ENCODE results near the gene ISM2. TPM values are rescaled to one million over a fixed set of nuclear protein-coding genes. Genes with fewer than 3 reads are reported as not detected.
"Not testable (repeated sequence)": the region's sequence is repeated elsewhere in the genome, so short reads cannot be mapped to it uniquely, and the experiment has no call there.

Gene ISM2
- total RNA-seq: under 1 TPM; 0.48 to 0.94 TPM

DNA sequence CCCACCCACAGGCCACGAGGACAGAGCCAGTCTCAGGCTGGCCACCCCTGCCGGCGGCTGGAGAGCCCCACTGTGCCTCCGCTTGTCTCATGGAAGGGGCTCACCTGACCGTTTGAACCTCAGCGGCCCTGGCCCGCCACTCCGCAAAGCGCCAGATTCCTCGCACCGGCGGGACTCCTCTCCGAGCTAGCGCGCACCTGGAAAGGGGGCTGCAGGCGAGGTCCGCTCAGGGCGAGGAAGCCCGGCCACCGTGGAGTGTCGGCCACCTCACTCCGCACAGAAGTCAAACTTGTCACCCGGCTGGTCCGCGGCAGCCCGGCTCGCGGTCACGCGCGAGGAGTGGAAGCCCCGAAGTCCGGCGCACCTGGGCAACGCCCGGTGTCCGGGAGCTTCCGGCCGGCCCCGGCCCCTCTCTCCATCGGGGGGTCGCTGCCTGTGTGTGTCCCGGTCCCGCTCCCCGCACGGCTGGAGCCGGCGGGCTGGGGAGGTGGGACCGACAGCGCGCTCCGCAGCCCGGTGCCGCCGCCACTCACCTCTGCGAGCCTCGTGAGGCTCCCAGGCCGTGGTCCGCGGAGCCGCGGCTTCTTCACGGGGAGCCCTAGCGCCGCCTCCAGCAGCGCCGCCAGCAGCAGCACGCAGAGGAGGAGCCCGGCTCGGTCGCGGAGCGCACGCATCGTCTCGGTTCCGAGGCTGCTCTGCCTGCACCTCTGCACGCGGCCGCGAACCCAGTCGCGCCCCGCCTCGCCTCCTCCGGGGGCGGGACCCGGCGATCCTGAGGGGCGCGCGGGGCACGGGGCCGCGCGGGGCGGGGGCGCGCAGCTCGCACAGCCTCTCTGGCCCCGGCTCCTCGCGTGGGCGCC lies at the start of gene ISM2:
Gene ISM2 (minus strand): TSS at position 697 of the 860 bp plus-strand sequence. CDS start 23 bp downstream, at position 674.
- H3K27me3 ChIP-seq: peaks cover 10 to 11% of the 10 kb centered on the region in 2 donors
- no peak within 1 kb of the TSS for H3K27ac ChIP-seq
- TF ChIP-seq, protein P1, sequence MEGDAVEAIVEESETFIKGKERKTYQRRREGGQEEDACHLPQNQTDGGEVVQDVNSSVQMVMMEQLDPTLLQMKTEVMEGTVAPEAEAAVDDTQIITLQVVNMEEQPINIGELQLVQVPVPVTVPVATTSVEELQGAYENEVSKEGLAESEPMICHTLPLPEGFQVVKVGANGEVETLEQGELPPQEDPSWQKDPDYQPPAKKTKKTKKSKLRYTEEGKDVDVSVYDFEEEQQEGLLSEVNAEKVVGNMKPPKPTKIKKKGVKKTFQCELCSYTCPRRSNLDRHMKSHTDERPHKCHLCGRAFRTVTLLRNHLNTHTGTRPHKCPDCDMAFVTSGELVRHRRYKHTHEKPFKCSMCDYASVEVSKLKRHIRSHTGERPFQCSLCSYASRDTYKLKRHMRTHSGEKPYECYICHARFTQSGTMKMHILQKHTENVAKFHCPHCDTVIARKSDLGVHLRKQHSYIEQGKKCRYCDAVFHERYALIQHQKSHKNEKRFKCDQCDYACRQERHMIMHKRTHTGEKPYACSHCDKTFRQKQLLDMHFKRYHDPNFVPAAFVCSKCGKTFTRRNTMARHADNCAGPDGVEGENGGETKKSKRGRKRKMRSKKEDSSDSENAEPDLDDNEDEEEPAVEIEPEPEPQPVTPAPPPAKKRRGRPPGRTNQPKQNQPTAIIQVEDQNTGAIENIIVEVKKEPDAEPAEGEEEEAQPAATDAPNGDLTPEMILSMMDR (IDR thresholded peaks at IDR 0.05): no peak
- H3K4me3 ChIP-seq: peak within 1 kb of the TSS; percentile 26 to 50
- no peaks in the 10 kb centered on the region for H3K36me3 ChIP-seq
- peaks cover 0 to 4% of the 10 kb centered on the region in 2 donors for H3K9me3 ChIP-seq
- no peak for DNase-seq (ENCODE audit: low spot score)
- peaks cover 0 to 14% of the 10 kb centered on the region in 2 donors for H3K4me1 ChIP-seq

DNA sequence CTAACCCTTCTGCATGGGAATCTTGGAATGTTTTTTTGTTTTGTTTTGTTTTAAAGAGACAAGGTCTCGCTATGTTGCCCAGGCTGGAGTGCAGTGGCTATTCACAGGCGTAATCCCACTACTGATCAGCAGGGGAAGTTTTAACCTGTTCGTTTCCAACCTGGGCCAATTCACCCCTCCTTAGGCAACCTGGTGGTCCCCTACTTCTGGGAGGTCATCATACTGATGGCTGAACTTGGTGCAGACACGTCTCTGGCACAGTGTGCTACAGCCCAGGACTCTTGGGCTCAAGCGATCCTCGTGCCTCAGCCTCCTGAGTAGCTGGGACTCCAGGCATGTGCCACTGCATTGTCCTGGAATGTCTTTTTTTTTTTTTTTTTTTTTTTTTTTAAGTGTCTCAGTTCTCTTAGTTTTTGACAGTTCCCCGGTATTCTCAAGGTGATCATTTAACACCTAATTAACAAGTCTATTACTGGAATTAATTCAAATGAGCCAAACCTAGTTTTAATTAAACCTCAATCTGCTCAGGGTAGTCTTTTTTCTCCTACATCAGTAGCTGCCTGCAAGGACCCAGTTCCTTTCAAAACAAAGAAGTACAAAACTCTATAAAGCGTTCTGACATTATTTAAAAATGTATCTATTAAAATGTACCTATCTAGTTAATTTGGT lies 49.0 kb upstream of the ISM2 start:
- Histone ChIP-seq H3K4me1 (peaks cover 0 to 14% of the 10 kb centered on the region in 2 donors), H3K27ac (no peak overlapping the region), H3K9me3 (no peaks in the 10 kb centered on the region), H3K27me3 (no peaks in the 10 kb centered on the region), H3K36me3 (peaks cover 31% of the 10 kb centered on the region), H3K4me3 (no peak overlapping the region)
- DNase-seq (ENCODE audit: low spot score): no peak
- TF ChIP-seq, protein P1 (IDR thresholded peaks at IDR 0.05): no peak

DNA sequence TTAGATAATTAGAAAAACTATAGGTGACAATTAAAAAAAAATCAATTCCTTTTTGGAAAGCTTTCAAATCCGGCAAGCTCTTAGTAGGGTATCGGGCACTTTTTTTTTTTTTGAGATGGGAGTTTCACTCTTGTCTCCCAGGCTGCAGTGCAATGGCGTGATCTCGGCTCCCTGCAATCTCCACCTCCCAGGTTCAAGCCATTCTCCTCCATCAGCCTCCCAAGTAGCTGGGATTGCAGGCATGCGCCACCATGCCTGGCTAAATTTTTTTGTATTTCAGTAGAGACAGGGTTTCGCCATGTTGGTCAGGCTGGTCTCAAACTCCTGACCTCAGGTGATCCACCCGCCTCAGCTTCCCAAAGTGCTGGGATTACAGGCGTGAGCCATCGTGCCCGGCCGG lies 46.6 kb upstream of the ISM2 start:
- not testable (repeated sequence) for H3K27me3 ChIP-seq; H3K9me3 ChIP-seq; H3K27ac ChIP-seq; H3K4me3 ChIP-seq; DNase-seq (ENCODE audit: low spot score)
- Histone ChIP-seq H3K36me3 (peaks cover 21% of the 10 kb centered on the region), H3K4me1 (peaks cover 0 to 17% of the 10 kb centered on the region in 2 donors)

DNA sequence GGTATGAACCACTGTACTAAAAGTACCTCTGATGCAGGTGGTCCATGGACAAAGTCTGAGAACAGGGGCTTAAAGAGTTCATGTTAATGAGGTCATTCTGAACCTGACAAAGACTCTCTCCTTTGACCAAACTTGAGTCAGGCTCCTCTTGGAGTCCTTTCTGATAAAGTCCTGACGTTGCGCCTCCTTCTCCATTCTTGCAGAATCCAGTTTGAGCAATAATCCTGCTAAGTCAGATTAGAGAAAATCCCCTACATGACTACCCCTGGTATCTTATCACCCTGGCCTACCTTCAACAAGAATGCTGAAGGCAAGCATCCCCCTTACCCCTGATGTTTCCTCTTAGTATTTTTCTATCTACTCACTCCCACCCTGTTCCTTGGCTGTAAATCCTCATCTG lies 46.0 kb upstream of the ISM2 start:
- DNase-seq (ENCODE audit: low spot score): no peak
- no peak overlapping the region for H3K27ac ChIP-seq
- TF ChIP-seq, protein P1 (IDR thresholded peaks at IDR 0.05): no peak
- peaks cover 18% of the 10 kb centered on the region for H3K36me3 ChIP-seq
- no peaks in the 10 kb centered on the region for H3K9me3 ChIP-seq
- H3K4me3 ChIP-seq: no peak overlapping the region
- H3K4me1 ChIP-seq: peaks cover 0 to 17% of the 10 kb centered on the region in 2 donors
- no peaks in the 10 kb centered on the region for H3K27me3 ChIP-seq

DNA sequence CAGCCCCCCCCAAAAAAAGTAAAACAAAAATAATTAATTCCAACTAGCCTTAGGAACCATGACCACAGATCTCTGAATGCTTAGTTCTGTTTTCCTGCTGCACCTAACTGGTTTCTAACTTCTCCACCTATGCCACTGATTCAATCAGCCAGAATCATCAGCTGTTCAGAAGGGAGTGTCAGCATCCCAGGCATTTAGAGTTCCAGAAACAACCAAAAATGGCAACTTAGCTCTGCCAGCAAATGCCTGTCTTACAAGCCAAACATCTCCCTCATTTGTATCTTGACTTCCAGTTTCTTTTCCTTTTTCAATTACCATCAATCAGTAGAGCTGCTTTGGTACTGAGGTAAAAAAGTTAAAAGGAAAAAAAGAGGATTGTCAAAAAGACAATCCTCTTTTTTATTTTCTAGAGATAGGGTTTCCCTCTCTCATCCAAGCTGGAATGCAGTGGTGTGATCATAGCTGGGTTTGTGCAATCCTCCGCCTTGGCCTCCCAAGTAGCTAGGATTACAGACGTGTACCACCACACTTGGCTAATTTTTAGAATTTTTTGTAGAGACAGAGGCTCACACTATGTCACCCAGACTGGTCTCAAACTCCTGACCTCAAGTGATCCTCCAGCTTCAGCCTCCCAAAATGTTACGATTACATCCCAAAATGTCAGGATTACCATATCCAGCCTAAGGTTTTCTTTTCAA lies 45.2 kb upstream of the ISM2 start:
- Histone ChIP-seq H3K4me1 (peaks cover 0 to 17% of the 10 kb centered on the region in 2 donors), H3K9me3 (no peaks in the 10 kb centered on the region), H3K27ac (peak overlapping the region in 1 of 2 donors; percentile 5), H3K27me3 (no peaks in the 10 kb centered on the region), H3K36me3 (peaks cover 10% of the 10 kb centered on the region), H3K4me3 (no peak overlapping the region)
- TF ChIP-seq, protein P1 (IDR thresholded peaks at IDR 0.05): no peak
- DNase-seq (ENCODE audit: low spot score): no peak

DNA sequence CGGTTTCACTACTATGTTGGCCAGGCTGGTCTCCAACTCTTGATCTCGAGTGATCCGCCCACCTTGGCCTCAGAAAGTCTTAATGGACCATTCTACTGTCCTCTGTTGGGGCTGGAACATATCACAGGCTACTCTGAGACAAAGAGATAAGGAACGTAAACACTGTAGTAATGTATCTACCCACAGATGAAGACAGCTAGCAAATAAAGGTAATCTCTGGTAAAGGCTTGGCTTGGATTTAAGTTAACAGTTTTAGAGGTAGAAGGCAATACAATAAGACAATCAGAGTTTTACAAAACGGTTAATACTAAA lies 44.6 kb upstream of the ISM2 start:
- no peak for DNase-seq (ENCODE audit: low spot score)
- no peaks in the 10 kb centered on the region for H3K9me3 ChIP-seq
- TF ChIP-seq, protein P1 (IDR thresholded peaks at IDR 0.05): no peak
- no peaks in the 10 kb centered on the region for H3K27me3 ChIP-seq
- no peak overlapping the region for H3K4me3 ChIP-seq
- H3K4me1 ChIP-seq: peaks cover 0 to 17% of the 10 kb centered on the region in 2 donors
- H3K27ac ChIP-seq: peak overlapping the region; percentile 5 to 9
- peaks cover 4% of the 10 kb centered on the region for H3K36me3 ChIP-seq

Measured in right atrium auricular region (tissue), 2 donors.